Activated CD4-positive, alpha-beta T cell treated with anti-CD3 and anti-CD28 coated beads, Interleukin-2, amount 50 U/mL, for 24 hours (primary cell): ENCODE data around the gene RNPEP.
A peak's percentile ranks its signal among the peaks of the same experiment; 100 is the strongest.
"Not testable (repeated sequence)": the region's sequence is repeated elsewhere in the genome, so short reads cannot be mapped to it uniquely, and the experiment has no call there.

Experiments used
- DNase-seq, 2 donors: peaks; one replicate each; pipeline ENCODE4 v3.0.0-alpha.2; 2020; ENCODE audit warnings: low read depth in 1 of 2, low spot score in 1 of 2

RNPEP gene, protein sequence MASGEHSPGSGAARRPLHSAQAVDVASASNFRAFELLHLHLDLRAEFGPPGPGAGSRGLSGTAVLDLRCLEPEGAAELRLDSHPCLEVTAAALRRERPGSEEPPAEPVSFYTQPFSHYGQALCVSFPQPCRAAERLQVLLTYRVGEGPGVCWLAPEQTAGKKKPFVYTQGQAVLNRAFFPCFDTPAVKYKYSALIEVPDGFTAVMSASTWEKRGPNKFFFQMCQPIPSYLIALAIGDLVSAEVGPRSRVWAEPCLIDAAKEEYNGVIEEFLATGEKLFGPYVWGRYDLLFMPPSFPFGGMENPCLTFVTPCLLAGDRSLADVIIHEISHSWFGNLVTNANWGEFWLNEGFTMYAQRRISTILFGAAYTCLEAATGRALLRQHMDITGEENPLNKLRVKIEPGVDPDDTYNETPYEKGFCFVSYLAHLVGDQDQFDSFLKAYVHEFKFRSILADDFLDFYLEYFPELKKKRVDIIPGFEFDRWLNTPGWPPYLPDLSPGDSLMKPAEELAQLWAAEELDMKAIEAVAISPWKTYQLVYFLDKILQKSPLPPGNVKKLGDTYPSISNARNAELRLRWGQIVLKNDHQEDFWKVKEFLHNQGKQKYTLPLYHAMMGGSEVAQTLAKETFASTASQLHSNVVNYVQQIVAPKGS

DNA sequence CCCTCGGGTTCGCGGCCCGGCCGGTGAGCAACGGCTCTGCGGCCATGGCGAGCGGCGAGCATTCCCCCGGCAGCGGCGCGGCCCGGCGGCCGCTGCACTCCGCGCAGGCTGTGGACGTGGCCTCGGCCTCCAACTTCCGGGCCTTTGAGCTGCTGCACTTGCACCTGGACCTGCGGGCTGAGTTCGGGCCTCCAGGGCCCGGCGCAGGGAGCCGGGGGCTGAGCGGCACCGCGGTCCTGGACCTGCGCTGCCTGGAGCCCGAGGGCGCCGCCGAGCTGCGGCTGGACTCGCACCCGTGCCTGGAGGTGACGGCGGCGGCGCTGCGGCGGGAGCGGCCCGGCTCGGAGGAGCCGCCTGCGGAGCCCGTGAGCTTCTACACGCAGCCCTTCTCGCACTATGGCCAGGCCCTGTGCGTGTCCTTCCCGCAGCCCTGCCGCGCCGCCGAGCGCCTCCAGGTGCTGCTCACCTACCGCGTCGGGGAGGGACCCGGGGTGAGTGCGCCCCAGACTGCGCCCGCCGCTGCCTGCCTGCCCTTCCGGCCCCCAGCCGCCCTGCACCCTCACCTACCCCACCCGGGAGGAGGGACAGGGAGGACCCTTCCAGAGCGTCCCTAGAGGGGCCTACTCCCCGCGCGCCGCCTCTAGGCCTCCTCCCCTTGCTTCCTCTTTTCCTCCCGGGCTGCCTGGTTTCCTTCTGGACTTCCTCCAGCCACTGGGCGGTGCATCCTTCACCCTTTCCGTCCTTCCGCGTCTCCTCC is at the start of gene RNPEP:
Gene RNPEP, plus strand, starts transcription at position 26 of the 757 bp plus-strand sequence. Its CDS starts 19 bp downstream, at position 45.
- DNase-seq, result peak; percentile 21 to 31

DNA sequence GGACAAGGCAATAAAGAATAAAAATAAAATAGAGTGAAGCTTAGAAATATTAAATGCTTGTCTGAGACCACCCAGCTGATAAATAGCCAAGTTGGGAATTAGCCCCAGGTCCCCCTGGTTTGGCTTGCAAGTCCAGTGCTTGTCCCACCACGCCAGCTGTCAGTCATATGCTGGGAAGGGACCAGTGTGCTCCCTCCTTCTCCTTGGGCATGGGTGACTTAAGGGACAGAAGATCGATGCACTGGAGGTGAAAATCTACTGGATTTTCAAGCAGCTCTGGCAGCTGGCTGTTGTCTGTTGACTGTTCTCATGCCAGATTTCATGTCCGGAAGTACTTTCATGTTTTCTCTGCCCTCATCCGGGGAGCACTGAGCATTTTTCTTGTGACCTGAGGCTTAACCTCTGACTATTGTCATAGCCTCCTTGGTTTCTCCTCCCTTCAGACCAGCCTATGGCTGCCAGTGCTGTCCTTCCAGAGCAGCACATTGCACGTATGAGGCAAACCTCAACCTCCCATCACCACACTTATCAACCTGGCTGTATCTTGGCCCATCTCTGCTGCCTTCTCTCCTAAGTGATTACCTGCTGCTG is 48.5 kb upstream of the RNPEP start:
- no peak for DNase-seq

GRCh38 chr1:201937624-201938213 is 44.7 kb upstream of the RNPEP start:
- no peak for DNase-seq

- no peak for DNase-seq
These were observed 43.9 kb upstream of the RNPEP start for GRCh38 chr1:201938440-201939035.

- no peak for DNase-seq
These were observed 43.3 kb upstream of the RNPEP start for GRCh38 chr1:201939148-201939547.

DNA sequence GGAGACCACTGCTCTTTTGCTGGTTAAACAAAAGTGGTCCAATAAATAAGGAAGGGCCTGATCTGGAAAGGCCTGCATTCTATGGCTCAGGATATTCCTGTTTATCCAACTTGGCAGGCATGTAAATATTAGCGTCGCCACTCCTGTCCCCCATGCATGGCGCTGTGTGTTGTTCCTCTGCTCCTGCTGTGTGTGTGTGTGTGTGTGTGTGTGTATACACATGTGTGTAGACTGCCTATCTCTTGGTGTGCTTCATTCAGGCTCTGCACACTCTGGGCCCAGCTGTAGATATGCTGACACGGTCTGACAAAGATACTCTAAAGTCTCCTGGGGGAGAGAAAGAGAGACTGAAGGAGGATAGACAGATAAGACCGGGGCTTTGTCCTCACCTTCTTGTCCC is 42.9 kb upstream of the RNPEP start:
- DNase-seq, result no peak

DNA sequence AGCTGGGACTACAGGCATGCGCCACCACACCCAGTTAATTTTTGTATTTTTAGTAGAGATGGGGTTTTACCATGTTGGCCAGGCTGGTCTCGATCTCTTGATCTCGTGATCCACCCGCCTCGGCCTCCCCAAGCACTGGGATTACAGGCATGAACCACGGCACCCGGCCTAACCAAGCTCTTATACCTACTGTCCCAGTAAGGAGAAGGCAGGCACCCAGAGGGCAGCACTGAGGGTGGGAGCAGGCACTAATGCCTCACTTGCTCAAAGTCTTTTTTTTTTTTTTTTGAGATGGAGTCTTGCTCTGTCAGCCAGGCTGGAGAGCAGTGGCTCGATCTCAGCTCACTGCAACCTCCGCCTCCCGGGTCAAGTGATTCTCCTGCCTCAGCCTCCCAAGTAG is 42.1 kb upstream of the RNPEP start:
- DNase-seq, result not testable (repeated sequence)

- no peak for DNase-seq
These were observed 40.9 kb upstream of the RNPEP start for GRCh38 chr1:201941420-201942128.

GRCh38 chr1:201942129-201942495 is 40.3 kb upstream of the RNPEP start:
- DNase-seq, result no peak

DNA sequence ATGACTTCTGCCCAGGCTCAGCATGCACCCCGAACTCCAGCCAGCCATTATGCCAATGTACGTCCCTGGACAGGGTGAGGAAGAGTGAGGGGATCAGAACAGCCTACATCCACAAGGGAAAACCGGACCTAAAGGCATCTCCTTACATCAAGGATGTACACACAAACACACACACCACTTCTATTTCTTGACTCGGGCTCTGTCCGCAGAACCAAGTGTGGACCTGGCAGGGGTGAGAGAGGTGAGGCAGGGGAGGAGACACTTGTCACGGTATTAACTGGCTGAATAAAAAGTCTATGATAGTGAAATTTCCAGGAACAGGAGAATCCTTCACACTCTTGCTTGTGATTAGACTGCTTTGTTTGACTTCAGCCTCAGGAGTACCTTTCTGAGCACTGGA is 38.4 kb upstream of the RNPEP start:
- no peak for DNase-seq

- no peak for DNase-seq
These were observed 37.8 kb upstream of the RNPEP start for GRCh38 chr1:201944639-201945038.

DNA sequence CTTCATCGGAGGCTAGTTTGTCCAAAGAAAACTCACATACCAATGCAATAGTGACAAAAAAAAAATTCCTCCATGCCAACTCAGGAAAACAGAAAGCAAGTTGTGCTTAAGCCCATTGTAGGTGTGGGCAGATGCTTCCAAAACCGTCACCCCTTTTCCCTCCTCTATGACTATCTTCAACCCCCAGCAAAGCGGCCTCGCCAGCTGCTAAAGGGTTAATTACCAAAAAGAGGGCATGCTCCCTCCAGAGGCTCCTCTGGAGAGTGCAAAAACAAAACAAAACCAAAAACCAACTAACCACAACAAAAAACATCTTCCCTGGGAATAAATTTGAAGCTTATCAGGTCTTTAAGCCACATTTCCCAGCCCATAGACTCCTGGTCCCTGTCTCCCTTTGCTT is 37.3 kb upstream of the RNPEP start:
- DNase-seq, result no peak

DNA sequence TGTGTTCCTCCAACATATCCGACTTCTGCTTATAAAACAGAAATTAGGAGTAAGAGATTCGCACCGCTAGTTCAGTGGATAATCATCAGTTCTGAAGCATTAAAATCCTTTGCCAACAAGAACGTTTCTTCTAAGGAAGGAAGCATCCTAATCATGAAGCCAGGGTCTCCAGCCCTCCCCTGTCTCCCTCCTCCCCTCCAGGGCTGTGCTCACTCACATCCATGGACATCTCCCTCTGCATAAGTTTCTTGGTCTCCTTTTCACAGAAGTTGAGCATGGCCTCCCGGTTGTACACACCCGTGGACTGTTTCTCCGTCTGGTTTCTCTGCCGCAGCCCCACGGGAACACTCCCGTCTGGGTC is 36.6 kb upstream of the RNPEP start:
- DNase-seq, result no peak

GRCh38 chr1:201946224-201946908 is 36.1 kb upstream of the RNPEP start, which contains the start of gene LMOD1:
Gene LMOD1 (minus strand): TSS chr1:201946548. CDS start chr1:201946340, 208 bp downstream.
- no peak for DNase-seq

GRCh38 chr1:201947697-201948008 is 34.8 kb upstream of the RNPEP start:
- no peak for DNase-seq

GRCh38 chr1:201949491-201949890 is 33.0 kb upstream of the RNPEP start:
- DNase-seq, result no peak

GRCh38 chr1:201954263-201955008 is 28.0 kb upstream of the RNPEP start:
- DNase-seq, result no peak

GRCh38 chr1:201955009-201955728 is 27.3 kb upstream of the RNPEP start, which contains the start of gene TIMM17A:
Gene TIMM17A (plus strand): TSS chr1:201955503. CDS start chr1:201955527, 24 bp downstream.
- DNase-seq, result peak; percentile 85 to 92
